Measurements from ENCODE around the gene SPG21. TPM values are rescaled to one million over a fixed set of nuclear protein-coding genes. Genes with fewer than 3 reads are reported as not detected.

Gene SPG21
- total and polyA plus RNA-seq, 2 of the 8 experiments (the other 6 are each of a cell fraction or from before 2014, with no cell fraction given), result 67.3 to 72.7 TPM

- POLR2A ChIA-PET (ENCODE audit: partially characterized antibody), result interaction anchor here (0.9 kb wide), 1 partner anchor 265 kb away, joined by 3 read pairs; no protein-coding TSS in a partner anchor
- Histone ChIP-seq H3K23me2 (ENCODE audit: low read depth, low read length) (no peaks in the 10 kb centered on the region; the same call in 1 of the 2 replicates), H3K14ac (ENCODE audit: insufficient read length) (no peak overlapping the region), H4K8ac (ENCODE audit: extremely low read depth, insufficient read depth, low read length) (no peak overlapping the region), H4K91ac (replicated peaks; ENCODE audit: insufficient read length, low read length) (no peak overlapping the region), H3K9ac (replicated peaks in 1 of 4; ENCODE audit: extremely low read depth in 1 of 4, low read depth in 3 of 4, low read length in 3 of 4) (no peak overlapping the region), H2BK20ac (ENCODE audit: low read length) (no peak overlapping the region), H2BK12ac (ENCODE audit: low read depth, low read length) (no peak overlapping the region), H3K4me1 (replicated peaks in 1 of 4; ENCODE audit: control insufficient read depth in 3 of 4, insufficient read depth in 4 of 4, low read length in 3 of 4) (peaks cover 0 to 2% (median 0%) of the 10 kb centered on the region in 4 experiments; a peak in 1 of 7 replicates), H3K27me3 (replicated peaks in 1 of 4; ENCODE audit: control insufficient read depth in 3 of 4, extremely low read depth in 1 of 4, insufficient read depth in 3 of 4, low read length in 3 of 4) (no peaks in the 10 kb centered on the region), H3K4me3 (ENCODE audit: extremely low read depth in 1 of 4, insufficient read depth in 2 of 4, low read depth in 3 of 4, low read length in 4 of 4) (no peak overlapping the region), H3K27ac (ENCODE audit: low read depth, low read length) (no peak overlapping the region), H3K36me3 (ENCODE audit: control insufficient read depth in 2 of 4, insufficient read depth in 4 of 4, low read length in 3 of 4) (no peaks in the 10 kb centered on the region), H3K56ac (replicated peaks; ENCODE audit: insufficient read length, low read depth, low read length) (no peak overlapping the region), H2AK5ac (ENCODE audit: low read depth, low read length) (no peak overlapping the region), H4K20me1 (replicated peaks in 1 of 2; ENCODE audit: control insufficient read depth in 1 of 2, insufficient read depth in 2 of 2, low read length in 2 of 2) (no peaks in the 10 kb centered on the region), H3K79me2 (ENCODE audit: control insufficient read depth in 1 of 2, insufficient read depth in 2 of 2, low read length in 2 of 2) (peaks cover 0 to 7% of the 10 kb centered on the region in 2 experiments; a peak in 1 of 4 replicates), H3K18ac (ENCODE audit: extremely low read depth, low read length) (no peak overlapping the region; the same call in 1 of the 2 replicates), H3K4ac (replicated peaks; ENCODE audit: insufficient read length, low read depth, low read length) (no peak overlapping the region), H3K4me2 (ENCODE audit: insufficient read depth in 1 of 2, low read depth in 2 of 2, low read length in 2 of 2) (peak overlapping the region in 1 of 2 experiments; percentile 9; a peak in 1 of 4 replicates), H2BK120ac (replicated peaks; ENCODE audit: low read depth, low read length) (no peak overlapping the region), H3K79me1 (ENCODE audit: low read depth, low read length) (peaks cover 4% of the 10 kb centered on the region; the same call in 1 of the 2 replicates), H2BK15ac (ENCODE audit: low read length) (peak overlapping the region; percentile 50; the same call in 1 of the 2 replicates), H2BK5ac (ENCODE audit: low read depth, low read length) (no peak overlapping the region), H3K9me3 (ENCODE audit: insufficient read depth in 2 of 2, low read depth in 1 of 2, low read length in 1 of 2) (no peaks in the 10 kb centered on the region), H4K5ac (ENCODE audit: insufficient read length, low read depth, low read length) (no peak overlapping the region), H3K23ac (ENCODE audit: insufficient read length) (no peak overlapping the region), H2AFZ (ENCODE audit: low read length) (0 out of 2 replicates have a peak overlapping the region, but pooled peaks have one; percentile 11)
- WGBS, 2 experiments (ENCODE audit: extremely low coverage in 1 of 2, insufficient coverage in 1 of 2, insufficient read length in 1 of 2, insufficient replicate concordance in 2 of 2, low coverage in 1 of 2, low lambda C conversion rate in 2 of 2, missing lambda C conversion rate in 1 of 2), result 37% methylated on average over 13 of the region's 13 CpGs; no CpG with 5 or more reads in 1 of the 2 experiments
- peak; percentile 77 for FAIRE-seq
- CTCF ChIA-PET (ENCODE audit: partially characterized antibody), result interaction anchor here (0.6 to 6.5 kb wide), 37 partner anchors 8 to 264 kb away, joined by 3 to 57 read pairs (median 5); partner anchors contain the start of genes KBTBD13, PARP16, RASL12 and SLC51B
- DNase-seq (ENCODE audit: low read depth in 1 of 2, low spot score in 2 of 2), result peak; percentile 70 to 79
- TF ChIP-seq YY1 (IDR thresholded peaks at IDR 0.05; ENCODE audit: low read depth, low read length), result 0 out of 2 replicates have a peak, but pooled peaks have one; percentile 16
- TF ChIP-seq CTCF (IDR thresholded peaks at IDR 0.05; ENCODE audit: control extremely low read depth in 1 of 3, insufficient read depth in 1 of 3, low read depth in 1 of 3, low read length in 3 of 3), result peak; percentile 95 to 99 (median 97)
- no peak for TF ChIP-seq TCF12 (IDR thresholded peaks at IDR 0.05; ENCODE audit: low read depth, low read length)
- TF ChIP-seq TAF7 (optimal IDR thresholded peaks at IDR 0.05; ENCODE audit: borderline replicate concordance, low read depth, low read length), result no peak
- peak in 1 of 2 experiments; percentile 79; a peak in 1 of 4 replicates for TF ChIP-seq SIN3A (conservative IDR thresholded peaks at IDR 0.05 in 1 of 2, IDR thresholded peaks at IDR 0.05 in 1 of 2; ENCODE audit: low read depth in 1 of 2, low read length in 2 of 2)
- TF ChIP-seq SP4 (IDR thresholded peaks at IDR 0.05; ENCODE audit: low read length), result no peak
- no peak for TF ChIP-seq SUZ12 (IDR thresholded peaks at IDR 0.05; ENCODE audit: low read length)
- no peak for TF ChIP-seq TEAD4 (IDR thresholded peaks at IDR 0.05; ENCODE audit: low read depth, low read length)
- TF ChIP-seq CREB1 (IDR thresholded peaks at IDR 0.05), result peak; percentile 85
Measured at GRCh38 chr15:65032801-65033537, 43.3 kb upstream of the SPG21 start.

Data from H1 (cell line).